Measurements from ENCODE around the gene CCPG1. TPM values are rescaled to one million over a fixed set of nuclear protein-coding genes. Genes with fewer than 3 reads are reported as not detected.

The CCPG1 gene
- total and polyA plus RNA-seq, 9 donors, result 22.1 to 30.9 (median 27.3) TPM

- Histone ChIP-seq H3K36me3 (ENCODE audit: control insufficient read depth, insufficient read depth, low read length) (peaks cover 6% of the 10 kb centered on the region), H3K4me1 (ENCODE audit: control insufficient read depth, insufficient read depth, low read length) (no peaks in the 10 kb centered on the region), H3K4me3 (ENCODE audit: low read length) (no peak overlapping the region), H3K27me3 (ENCODE audit: control insufficient read depth, insufficient read depth, low read length) (no peaks in the 10 kb centered on the region), H3K27ac (ENCODE audit: low read length) (no peak overlapping the region), H3K9me3 (replicated peaks; ENCODE audit: control insufficient read depth, low read depth, low read length) (no peaks in the 10 kb centered on the region)
- no peak for DNase-seq
- WGBS (ENCODE audit: insufficient coverage), result 85% methylated on average over 2 of the region's 5 CpGs
Measured at GRCh38 chr15:55356985-55357585, 51.1 kb downstream of the CCPG1 start.

GRCh38 chr15:55353025-55353424 lies 55.1 kb downstream of the CCPG1 start:
- Histone ChIP-seq H3K9me3 (replicated peaks; ENCODE audit: control insufficient read depth, low read depth, low read length) (no peaks in the 10 kb centered on the region), H3K4me1 (ENCODE audit: control insufficient read depth, insufficient read depth, low read length) (no peaks in the 10 kb centered on the region), H3K27me3 (ENCODE audit: control insufficient read depth, insufficient read depth, low read length) (no peaks in the 10 kb centered on the region), H3K27ac (ENCODE audit: low read length) (no peak overlapping the region), H3K4me3 (ENCODE audit: low read length) (no peak overlapping the region), H3K36me3 (ENCODE audit: control insufficient read depth, insufficient read depth, low read length) (no peaks in the 10 kb centered on the region)
- WGBS (ENCODE audit: insufficient coverage), result no CpG with 5 or more reads among the region's 2 CpGs
- DNase-seq, result no peak

- no peaks in the 10 kb centered on the region for H3K9me3 ChIP-seq (replicated peaks; ENCODE audit: control insufficient read depth, low read depth, low read length)
- 100% methylated on average over 2 of the region's 2 CpGs for WGBS (ENCODE audit: insufficient coverage)
- no peaks in the 10 kb centered on the region for H3K36me3 ChIP-seq (ENCODE audit: control insufficient read depth, insufficient read depth, low read length)
- H3K27ac ChIP-seq (ENCODE audit: low read length), result no peak overlapping the region
- no peak overlapping the region for H3K4me3 ChIP-seq (ENCODE audit: low read length)
- H3K27me3 ChIP-seq (ENCODE audit: control insufficient read depth, insufficient read depth, low read length), result no peaks in the 10 kb centered on the region
- no peaks in the 10 kb centered on the region for H3K4me1 ChIP-seq (ENCODE audit: control insufficient read depth, insufficient read depth, low read length)
- no peak for DNase-seq
Measured at GRCh38 chr15:55349282-55349681, 58.9 kb downstream of the CCPG1 start.

GRCh38 chr15:55348281-55348778 lies 59.8 kb downstream of the CCPG1 start:
- Histone ChIP-seq H3K4me1 (ENCODE audit: control insufficient read depth, insufficient read depth, low read length) (no peaks in the 10 kb centered on the region), H3K27me3 (ENCODE audit: control insufficient read depth, insufficient read depth, low read length) (no peaks in the 10 kb centered on the region), H3K9me3 (replicated peaks; ENCODE audit: control insufficient read depth, low read depth, low read length) (no peaks in the 10 kb centered on the region), H3K4me3 (ENCODE audit: low read length) (no peak overlapping the region), H3K27ac (ENCODE audit: low read length) (no peak overlapping the region), H3K36me3 (ENCODE audit: control insufficient read depth, insufficient read depth, low read length) (no peaks in the 10 kb centered on the region)
- 100% methylated on average over 1 of the region's 4 CpGs for WGBS (ENCODE audit: insufficient coverage)
- DNase-seq, result no peak

GRCh38 chr15:55344206-55344605 lies 64.0 kb downstream of the CCPG1 start:
- WGBS (ENCODE audit: insufficient coverage), result no CpG with 5 or more reads among the region's 2 CpGs
- no peaks in the 10 kb centered on the region for H3K9me3 ChIP-seq (replicated peaks; ENCODE audit: control insufficient read depth, low read depth, low read length)

GRCh38 chr15:55343168-55343567 lies 65.0 kb downstream of the CCPG1 start:
- Histone ChIP-seq H3K9me3 (replicated peaks; ENCODE audit: control insufficient read depth, low read depth, low read length) (no peaks in the 10 kb centered on the region), H3K36me3 (ENCODE audit: control insufficient read depth, insufficient read depth, low read length) (peaks cover under 1% of the 10 kb centered on the region), H3K4me3 (ENCODE audit: low read length) (no peak overlapping the region), H3K27ac (ENCODE audit: low read length) (no peak overlapping the region), H3K27me3 (ENCODE audit: control insufficient read depth, insufficient read depth, low read length) (no peaks in the 10 kb centered on the region), H3K4me1 (ENCODE audit: control insufficient read depth, insufficient read depth, low read length) (no peaks in the 10 kb centered on the region)
- DNase-seq, result no peak
- no CpG with 5 or more reads among the region's 2 CpGs for WGBS (ENCODE audit: insufficient coverage)

More at GRCh38 chr15:55344206-55344605, 64.0 kb downstream of the CCPG1 start:
- Histone ChIP-seq H3K4me3 (ENCODE audit: low read length) (no peak overlapping the region), H3K4me1 (ENCODE audit: control insufficient read depth, insufficient read depth, low read length) (no peaks in the 10 kb centered on the region), H3K36me3 (ENCODE audit: control insufficient read depth, insufficient read depth, low read length) (no peaks in the 10 kb centered on the region), H3K27ac (ENCODE audit: low read length) (no peak overlapping the region), H3K27me3 (ENCODE audit: control insufficient read depth, insufficient read depth, low read length) (no peaks in the 10 kb centered on the region)
- no peak for DNase-seq

GRCh38 chr15:55337160-55337559 lies 71.0 kb downstream of the CCPG1 start:
- Histone ChIP-seq H3K27me3 (ENCODE audit: control insufficient read depth, insufficient read depth, low read length) (no peaks in the 10 kb centered on the region), H3K27ac (ENCODE audit: low read length) (no peak overlapping the region), H3K9me3 (replicated peaks; ENCODE audit: control insufficient read depth, low read depth, low read length) (no peaks in the 10 kb centered on the region), H3K36me3 (ENCODE audit: control insufficient read depth, insufficient read depth, low read length) (peaks cover 8% of the 10 kb centered on the region), H3K4me3 (ENCODE audit: low read length) (no peak overlapping the region), H3K4me1 (ENCODE audit: control insufficient read depth, insufficient read depth, low read length) (no peaks in the 10 kb centered on the region)
- no peak for DNase-seq
- WGBS (ENCODE audit: insufficient coverage), result 100% methylated on average over 1 of the region's 1 CpG

GRCh38 chr15:55334997-55335396 lies 73.2 kb downstream of the CCPG1 start:
- Histone ChIP-seq H3K9me3 (replicated peaks; ENCODE audit: control insufficient read depth, low read depth, low read length) (no peaks in the 10 kb centered on the region), H3K4me3 (ENCODE audit: low read length) (no peak overlapping the region), H3K4me1 (ENCODE audit: control insufficient read depth, insufficient read depth, low read length) (no peaks in the 10 kb centered on the region), H3K27me3 (ENCODE audit: control insufficient read depth, insufficient read depth, low read length) (no peaks in the 10 kb centered on the region), H3K36me3 (ENCODE audit: control insufficient read depth, insufficient read depth, low read length) (peaks cover 14% of the 10 kb centered on the region), H3K27ac (ENCODE audit: low read length) (no peak overlapping the region)
- no CpG with 5 or more reads among the region's 1 CpG for WGBS (ENCODE audit: insufficient coverage)
- no peak for DNase-seq

GRCh38 chr15:55334371-55334770 lies 73.8 kb downstream of the CCPG1 start:
- no peak overlapping the region for H3K27ac ChIP-seq (ENCODE audit: low read length)
- H3K4me3 ChIP-seq (ENCODE audit: low read length), result no peak overlapping the region
- H3K4me1 ChIP-seq (ENCODE audit: control insufficient read depth, insufficient read depth, low read length), result no peaks in the 10 kb centered on the region
- no peak for DNase-seq
- peaks cover 14% of the 10 kb centered on the region for H3K36me3 ChIP-seq (ENCODE audit: control insufficient read depth, insufficient read depth, low read length)
- WGBS (ENCODE audit: insufficient coverage), result no CpG with 5 or more reads among the region's 5 CpGs
- no peaks in the 10 kb centered on the region for H3K9me3 ChIP-seq (replicated peaks; ENCODE audit: control insufficient read depth, low read depth, low read length)
- H3K27me3 ChIP-seq (ENCODE audit: control insufficient read depth, insufficient read depth, low read length), result no peaks in the 10 kb centered on the region

- Histone ChIP-seq H3K27me3 (ENCODE audit: control insufficient read depth, insufficient read depth, low read length) (no peaks in the 10 kb centered on the region), H3K9me3 (replicated peaks; ENCODE audit: control insufficient read depth, low read depth, low read length) (no peaks in the 10 kb centered on the region), H3K4me3 (ENCODE audit: low read length) (no peak overlapping the region), H3K4me1 (ENCODE audit: control insufficient read depth, insufficient read depth, low read length) (no peaks in the 10 kb centered on the region), H3K36me3 (ENCODE audit: control insufficient read depth, insufficient read depth, low read length) (peaks cover 6% of the 10 kb centered on the region), H3K27ac (ENCODE audit: low read length) (no peak overlapping the region)
- WGBS (ENCODE audit: insufficient coverage), result no CpG with 5 or more reads among the region's 1 CpG
- no peak for DNase-seq
Measured at GRCh38 chr15:55327387-55327786, 80.8 kb downstream of the CCPG1 start.

GRCh38 chr15:55322467-55322866 lies 85.7 kb downstream of the CCPG1 start:
- no CpG with 5 or more reads among the region's 5 CpGs for WGBS (ENCODE audit: insufficient coverage)
- Histone ChIP-seq H3K36me3 (ENCODE audit: control insufficient read depth, insufficient read depth, low read length) (no peaks in the 10 kb centered on the region), H3K9me3 (replicated peaks; ENCODE audit: control insufficient read depth, low read depth, low read length) (no peaks in the 10 kb centered on the region), H3K4me1 (ENCODE audit: control insufficient read depth, insufficient read depth, low read length) (peaks cover 8% of the 10 kb centered on the region), H3K4me3 (ENCODE audit: low read length) (no peak overlapping the region), H3K27ac (ENCODE audit: low read length) (no peak overlapping the region), H3K27me3 (ENCODE audit: control insufficient read depth, insufficient read depth, low read length) (no peaks in the 10 kb centered on the region)
- DNase-seq, result no peak

Measured in muscle of leg (tissue), 11 donors.